Muscle of back (tissue), 11 donors: ENCODE results near the gene GIT1. TPM values are rescaled to one million over a fixed set of nuclear protein-coding genes. Genes with fewer than 3 reads are reported as not detected.
"Not testable (repeated sequence)": the region's sequence is repeated elsewhere in the genome, so short reads cannot be mapped to it uniquely, and the experiment has no call there.

Experiments
- DNase-seq, 3 donors: peaks; one replicate each; pipeline versions ENCODE4 v3.0.0 to v3.0.0-alpha.2; 2013
- polyA plus RNA-seq, 10 donors: library from polyadenylated mRNA; unstranded; fragments of 120-200 nt; gene quantifications; one replicate each; pipeline ENCODE4 v1.2.1, GENCODE V29; 2013; ENCODE audit not compliant: insufficient read length in 10 of 10

Gene GIT1
- polyA plus RNA-seq, 10 donors, result 22.8 to 33.0 (median 30.0) TPM

DNA sequence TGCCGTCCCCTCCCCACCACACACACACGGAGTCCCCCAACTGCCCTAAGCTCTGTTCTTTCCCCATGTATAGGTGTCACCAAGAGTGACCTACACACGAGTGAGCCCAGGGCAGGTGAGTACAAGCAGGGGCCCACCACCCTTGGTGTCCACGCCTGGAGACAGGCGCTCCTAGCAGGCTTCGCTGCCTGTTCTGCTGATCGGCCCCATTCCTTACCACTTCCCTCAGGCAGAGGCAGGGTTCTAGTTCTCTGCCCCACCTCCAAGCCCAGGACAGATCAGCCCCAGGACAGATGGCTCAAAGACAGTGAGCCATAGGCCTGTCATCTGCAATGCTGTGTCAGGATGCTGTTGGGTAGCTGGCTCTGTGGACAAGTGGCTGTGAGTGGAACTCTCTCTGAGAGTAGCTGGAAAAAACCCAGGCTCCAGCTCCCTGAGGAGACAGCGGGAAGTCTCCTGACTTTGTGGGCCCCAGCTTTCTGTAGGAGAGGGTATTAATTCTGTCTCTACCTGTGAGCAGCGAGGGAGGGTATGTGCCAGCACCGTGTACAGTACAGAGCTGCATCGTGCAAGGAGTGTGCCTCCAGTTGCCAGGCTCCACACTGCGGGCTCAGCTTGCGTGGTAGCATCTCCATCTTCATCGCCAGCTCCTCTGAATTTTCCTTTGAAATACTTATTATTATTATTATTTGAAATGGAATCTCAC lies 20.1 kb downstream of the GIT1 start:
- no peak for DNase-seq

DNA sequence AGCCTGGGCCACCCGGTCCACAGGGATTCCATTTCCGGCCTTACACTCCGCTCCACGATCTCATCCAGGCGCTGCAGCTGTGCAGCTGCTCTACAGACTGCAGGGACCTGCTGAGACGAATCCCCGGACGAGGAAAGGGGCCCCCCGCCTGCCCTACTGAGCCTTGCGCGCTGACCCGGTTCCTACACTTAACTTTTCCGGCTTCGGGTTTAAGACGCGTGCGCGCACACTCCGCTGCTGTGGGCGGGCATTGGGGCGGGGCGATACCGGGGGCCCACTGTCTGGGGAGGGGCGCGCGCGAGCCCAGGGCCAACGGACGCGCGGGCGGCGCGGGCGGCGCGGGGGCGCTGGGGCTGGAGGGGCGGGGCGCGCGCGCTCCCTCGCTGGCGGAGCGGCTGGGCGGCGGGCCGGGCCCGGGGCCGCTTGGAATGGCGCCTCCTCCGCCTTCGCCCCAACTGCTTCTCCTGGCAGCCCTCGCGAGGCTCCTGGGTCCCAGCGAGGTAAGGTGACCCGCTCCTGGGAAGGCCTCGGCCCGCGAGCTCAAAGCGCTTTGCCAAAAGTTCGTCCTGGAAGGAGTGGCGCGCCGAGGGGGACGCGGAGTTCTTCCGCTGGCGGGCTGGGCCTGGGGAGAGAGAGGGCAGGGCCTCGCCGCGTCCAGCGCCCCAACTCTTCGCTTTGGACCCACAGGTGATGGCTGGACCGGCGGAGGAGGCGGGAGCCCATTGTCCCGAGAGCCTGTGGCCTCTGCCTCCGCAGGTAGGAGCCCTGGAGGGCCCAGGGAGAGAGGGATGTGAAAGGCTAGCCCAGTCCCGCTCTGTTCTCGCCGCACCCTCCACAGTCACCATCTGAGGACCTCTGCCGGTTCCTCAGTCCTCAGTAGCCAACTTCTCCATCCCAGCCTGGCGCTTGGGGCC lies 20.9 kb downstream of the GIT1 start, which contains the start of gene TP53I13:
Gene TP53I13, plus strand, starts transcription at position 371 of the 914 bp plus-strand sequence. Its CDS starts 58 bp downstream, at position 429.
- DNase-seq, result peak; percentile 85 to 93 (median 91)

DNA sequence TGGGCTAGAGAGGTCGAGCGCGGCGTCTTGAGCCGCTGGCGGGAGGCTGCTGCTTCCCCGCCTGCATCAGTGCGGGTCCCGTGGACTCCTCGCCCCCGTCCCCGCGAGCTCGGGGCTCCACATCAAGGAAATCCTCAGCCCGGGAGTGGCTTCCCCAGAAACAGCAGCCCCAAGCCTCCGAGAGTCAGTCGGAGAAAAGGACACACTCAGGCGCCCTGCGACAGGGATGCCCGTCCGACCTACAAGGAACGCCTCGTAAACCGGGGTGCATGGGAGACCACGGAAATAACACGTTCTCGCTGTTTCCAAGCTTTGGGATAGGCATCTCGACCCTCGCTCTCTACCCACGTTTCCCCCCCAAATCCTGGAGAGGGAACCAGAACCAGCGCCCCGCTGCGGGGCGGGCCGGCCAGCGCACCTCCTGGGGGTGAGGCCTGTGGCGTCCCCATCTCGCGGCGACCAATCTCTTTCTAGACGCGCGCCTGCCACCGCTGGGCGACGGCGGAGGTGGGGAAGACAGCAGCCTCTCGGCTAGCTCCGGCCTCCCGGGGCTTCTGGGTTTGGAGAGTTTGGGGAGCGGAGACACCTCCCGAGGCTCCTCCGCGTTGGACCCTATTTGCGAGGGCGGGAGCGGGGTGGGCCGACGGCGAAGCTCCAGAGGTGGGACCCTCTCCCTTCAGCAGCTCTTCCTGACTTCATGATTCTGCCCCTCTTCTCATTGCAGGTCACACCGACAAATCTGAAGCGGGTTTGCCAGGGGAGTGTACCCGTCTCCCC lies 21.7 kb downstream of the GIT1 start:
- DNase-seq, result peak in 2 of 3 donors; percentile 50 to 76

DNA sequence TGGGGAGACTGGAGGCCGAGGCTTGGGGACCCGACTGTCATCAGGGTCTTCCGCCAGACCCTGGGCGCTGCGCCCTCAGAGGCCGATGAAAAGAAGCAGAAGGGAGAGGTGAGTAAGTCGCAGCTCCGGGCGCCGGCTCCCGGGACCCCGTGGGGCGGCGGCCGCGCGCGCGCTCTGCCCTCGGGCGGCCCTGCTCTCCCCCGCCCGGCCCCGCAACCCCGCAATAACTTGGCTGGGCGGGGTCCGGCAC lies 22.2 kb downstream of the GIT1 start:
- DNase-seq, result no peak

GRCh38 chr17:29566473-29567303 lies 22.8 kb downstream of the GIT1 start, which contains the start of gene ABHD15:
ABHD15 (minus strand) TSS chr17:29567037; CDS start chr17:29566966, 71 bp downstream.
- peak; percentile 36 to 77 (median 57) for DNase-seq

DNA sequence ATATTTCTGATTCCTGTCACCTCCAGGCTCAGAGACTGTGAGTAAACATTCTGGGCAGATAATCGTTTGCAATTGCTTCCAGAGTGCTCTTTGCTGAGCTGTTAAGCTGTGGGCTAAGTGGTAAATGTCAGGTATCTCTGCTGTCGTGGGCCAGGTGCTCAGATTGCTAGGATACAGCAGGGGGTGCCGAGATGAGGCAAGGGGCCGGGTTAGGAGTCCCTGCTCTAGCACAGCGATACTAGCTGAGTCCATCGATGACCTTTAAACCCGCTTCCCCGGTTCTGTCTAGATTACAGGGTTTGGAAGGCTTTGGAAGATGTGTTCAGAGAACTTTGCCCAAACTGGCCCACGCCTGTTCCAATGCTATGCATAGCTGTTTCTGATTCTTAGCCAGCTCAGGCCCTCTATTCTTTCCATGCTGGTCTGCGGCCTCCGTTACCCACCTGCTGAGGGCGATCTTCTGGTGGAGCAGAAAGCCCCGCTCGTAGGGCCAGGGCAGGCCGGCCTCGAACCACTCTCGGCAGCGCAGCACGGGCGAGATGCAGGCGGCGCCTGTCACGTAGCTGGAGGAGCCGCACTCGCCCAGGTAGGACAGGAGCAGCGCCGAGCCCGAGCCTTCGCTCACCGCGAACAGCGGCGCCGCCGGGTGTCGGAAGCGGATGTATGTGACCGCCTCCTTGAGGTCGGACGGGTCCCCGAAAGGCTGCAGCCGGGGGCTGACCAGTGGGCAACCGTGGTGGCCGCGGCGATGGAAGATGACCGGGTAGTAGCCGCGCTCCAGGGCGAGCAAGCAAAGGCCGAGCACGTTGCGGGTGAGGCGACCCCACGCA lies 23.6 kb downstream of the GIT1 start:
- DNase-seq, result peak in 1 of 3 donors; percentile 49

DNA sequence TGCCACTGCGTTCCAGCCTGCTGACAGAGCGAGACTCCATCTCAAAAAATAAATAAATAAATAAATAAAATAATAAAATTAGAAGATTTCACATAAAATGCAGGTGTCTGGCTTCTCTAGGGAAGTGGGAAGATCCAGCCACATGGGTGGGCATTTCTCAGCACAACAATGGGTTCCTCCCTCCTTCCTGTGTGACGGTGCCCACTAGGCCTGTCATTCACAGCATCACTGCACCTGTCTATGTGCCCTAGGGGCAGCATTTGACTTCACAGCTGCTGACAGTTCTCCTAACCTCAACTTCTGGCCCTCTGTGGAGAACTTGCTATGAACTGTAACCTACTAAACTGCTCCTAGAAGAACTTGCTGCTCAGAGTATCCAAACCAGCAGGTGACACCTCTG lies 25.6 kb downstream of the GIT1 start:
- no peak for DNase-seq

DNA sequence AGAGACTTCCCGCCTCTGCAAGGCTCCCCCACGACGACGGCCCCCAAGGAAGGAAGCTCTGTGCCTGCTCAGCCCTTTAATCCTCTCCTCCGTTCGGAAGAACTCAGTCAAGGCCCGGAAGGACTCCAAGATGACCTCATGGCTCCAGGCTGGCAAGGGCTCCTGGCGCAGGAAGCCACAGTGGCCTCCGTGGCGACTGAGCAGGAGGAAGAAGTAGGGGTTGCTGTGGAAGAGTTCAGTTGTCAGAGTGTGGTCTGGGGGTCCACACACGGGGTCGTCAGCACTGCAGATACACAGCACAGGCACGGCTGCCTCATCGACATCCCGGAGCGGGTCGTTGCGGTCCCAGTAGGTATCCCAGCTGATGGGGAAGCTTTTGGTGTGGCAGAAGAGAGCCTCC lies 26.8 kb downstream of the GIT1 start:
- DNase-seq, result no peak

DNA sequence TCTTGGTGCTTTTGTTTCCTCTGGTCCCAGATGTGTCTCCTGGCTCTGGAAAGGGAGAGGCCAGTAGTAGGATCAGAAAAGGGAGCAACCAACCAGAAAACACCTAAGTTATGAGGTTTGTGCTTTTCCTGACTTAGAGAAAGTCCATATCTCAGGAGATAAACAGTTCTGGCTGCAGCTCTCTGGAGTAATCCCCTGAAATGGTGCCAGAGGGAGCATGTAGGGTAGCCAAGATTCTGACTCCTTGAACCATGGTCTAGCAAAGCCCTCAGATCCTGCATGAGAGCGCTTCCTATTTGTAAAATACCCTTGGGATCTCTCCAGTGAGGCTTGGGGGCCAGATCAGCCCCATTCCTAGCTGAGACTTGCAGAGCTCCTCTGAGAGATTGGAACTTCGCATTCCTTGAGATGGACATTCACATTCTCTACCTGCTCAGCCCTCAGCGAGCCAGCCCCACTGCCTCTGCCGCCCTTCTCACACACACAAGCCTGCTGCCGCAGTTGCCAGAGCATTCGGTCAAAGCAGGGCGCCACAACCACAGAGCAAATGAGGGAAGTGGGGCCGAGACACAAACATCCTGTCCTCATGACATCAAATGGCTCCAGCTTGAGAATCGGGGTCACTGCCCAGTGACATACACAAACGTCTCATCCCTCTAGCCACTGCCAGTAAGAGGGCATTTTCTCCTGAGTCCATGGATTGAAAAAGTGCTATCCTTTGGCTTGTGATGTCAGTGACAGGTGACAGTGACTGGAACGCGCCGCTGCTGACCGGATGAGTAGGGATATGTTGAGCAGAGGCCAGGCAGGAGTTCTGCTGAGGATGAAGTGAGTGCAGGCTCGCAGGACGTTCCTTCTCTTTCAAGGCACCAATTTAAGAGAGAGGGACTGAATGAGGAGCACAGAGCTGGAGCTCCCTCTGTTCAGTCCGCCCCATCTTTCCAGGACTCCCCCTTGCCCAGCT lies 27.6 kb downstream of the GIT1 start:
- DNase-seq, result no peak

- no peak for DNase-seq
Measured at GRCh38 chr17:29560316-29560715, 29.1 kb downstream of the GIT1 start.

DNA sequence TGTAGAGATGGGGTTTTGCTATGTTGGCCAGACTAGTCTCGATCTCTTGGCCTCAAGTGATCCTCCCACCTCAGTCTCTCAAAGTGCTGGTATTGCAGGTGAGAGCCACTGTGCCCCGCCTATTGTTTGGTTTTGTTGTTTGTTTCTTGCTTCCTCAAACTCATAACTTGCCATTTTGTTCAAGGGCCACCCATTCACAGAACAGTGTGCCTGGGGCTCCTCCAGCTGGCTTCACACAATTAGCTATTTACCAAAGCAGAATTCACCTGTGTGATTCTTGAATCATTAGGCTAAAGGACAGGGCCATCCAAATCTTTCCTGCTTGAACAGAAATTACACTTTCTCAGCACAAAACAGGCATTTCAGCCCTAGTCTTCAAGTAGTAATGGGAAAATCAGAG lies 29.8 kb downstream of the GIT1 start:
- no peak for DNase-seq

- DNase-seq, result not testable (repeated sequence)
Measured at GRCh38 chr17:29558139-29558538, 31.3 kb downstream of the GIT1 start.

DNA sequence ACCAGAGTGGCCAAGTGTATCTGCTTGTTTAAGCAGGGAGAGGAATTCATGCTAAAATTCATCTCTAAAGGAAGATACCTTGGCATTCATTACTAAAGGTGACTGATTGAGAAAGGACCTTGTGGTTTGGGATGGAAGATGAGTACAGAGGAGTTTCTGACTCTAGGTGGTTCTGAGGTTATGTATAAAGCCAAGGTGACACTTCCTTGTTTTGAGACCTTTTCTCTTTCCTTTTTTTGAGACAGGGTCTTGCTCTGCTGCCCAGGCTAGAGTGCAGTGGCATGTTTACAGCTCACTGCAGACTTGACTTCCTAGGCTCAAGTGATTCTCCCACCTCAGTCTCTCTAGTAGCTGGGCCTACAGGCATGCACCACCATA lies 31.7 kb downstream of the GIT1 start:
- DNase-seq, result no peak

DNA sequence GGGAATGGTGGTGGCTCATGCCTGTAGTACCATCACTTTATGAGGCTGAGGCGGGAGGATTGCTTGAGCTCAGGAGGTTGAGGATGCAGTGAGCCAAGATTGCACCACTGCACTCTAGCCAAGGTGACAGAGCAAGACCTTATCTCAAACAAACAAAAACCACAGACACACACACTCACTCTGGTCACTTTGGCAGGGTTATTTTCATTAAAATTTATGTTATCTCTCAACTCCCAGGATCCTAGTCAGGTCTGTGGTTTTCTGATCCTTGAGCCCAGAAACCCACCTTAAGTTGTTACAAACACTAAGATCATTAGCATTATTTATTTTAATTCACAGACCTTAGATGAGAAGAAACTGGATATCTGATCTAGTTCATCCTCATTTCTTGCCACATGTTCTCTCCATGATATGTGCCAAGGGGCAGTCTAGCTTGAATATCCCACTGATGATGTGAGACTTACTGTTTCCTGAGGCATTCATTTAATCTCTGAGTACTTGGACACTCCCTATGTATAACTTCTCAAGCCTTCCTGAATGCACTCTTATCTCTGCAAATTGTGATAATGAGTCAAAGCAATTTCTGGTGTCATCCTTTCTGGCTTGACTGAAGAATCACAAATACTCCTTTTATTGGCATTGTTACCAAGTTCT lies 32.2 kb downstream of the GIT1 start:
- DNase-seq, result no peak

GRCh38 chr17:29555840-29556239 lies 33.6 kb downstream of the GIT1 start:
- no peak for DNase-seq

DNA sequence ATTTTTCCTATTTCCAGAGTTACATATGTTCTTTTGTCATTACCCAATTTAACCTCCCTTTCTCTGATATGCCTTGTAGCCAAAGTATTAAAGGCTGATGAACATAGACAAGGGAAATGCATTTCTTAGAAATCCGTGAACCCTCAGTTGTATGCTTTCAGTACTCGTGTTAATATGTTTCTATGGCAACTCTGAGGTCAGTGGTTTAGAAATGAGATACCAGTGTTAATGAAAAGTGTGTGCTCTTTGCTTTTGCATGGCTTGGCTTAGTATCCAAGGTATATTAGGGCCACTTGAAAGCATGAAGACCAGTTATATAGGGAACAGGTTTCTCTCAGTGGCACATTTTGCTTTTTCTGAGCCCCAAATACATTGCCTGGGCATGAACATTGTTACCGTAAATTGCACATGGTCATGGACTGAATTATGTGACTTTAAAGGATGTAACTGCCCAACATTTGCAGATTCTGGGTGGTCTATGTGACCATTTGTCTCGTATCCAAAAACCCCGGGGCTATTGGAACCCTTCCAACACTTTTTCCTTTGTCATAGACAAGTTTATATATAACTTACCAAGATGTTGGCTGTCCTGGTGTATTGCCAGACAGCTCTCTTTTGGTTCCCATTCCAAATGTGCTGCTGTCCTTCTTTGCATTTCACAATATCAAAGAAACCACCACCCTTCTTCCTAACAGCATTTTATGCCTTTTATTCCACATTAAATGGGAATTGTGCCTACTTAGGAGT lies 40.1 kb downstream of the GIT1 start:
- peak in 1 of 3 donors; percentile 49 for DNase-seq

DNA sequence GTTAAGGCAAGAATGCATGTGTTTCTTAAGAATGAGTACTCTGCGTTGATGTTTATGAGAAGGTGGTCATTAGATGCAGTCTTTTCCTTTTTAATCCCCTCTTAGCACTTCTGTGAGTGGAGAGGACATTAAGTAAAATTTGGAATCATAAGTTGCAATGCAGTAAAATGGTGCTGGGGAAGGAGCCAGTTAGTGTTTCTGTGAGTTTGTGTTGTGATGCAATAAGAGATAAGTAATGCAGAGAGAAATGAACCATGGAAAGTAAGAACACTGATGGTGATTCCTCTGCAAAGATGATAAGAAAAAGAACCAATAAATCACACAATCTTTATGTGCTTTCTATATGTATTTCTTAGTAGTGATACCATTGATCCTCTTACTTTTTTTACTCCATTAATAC lies 42.6 kb downstream of the GIT1 start:
- DNase-seq, result no peak

- no peak for DNase-seq
Measured at GRCh38 chr17:29546085-29546484, 43.4 kb downstream of the GIT1 start.
